Epithelial cell of prostate (primary cell): Measurements from ENCODE around the gene OVOL1.
"Not testable (repeated sequence)": the region's sequence is repeated elsewhere in the genome, so short reads cannot be mapped to it uniquely, and the experiment has no call there.

Experiments
- DNase-seq: peaks from one replicate; pipeline ENCODE4 v3.0.0-alpha.2; 2011; ENCODE audit warnings: low read depth, low spot score
- H3K27ac ChIP-seq: fragments of 450-650 bp; 2 replicates; pipeline ENCODE4 v1.5.1; 2017; ENCODE audit warnings: mild to moderate bottlenecking

OVOL1 gene

DNA sequence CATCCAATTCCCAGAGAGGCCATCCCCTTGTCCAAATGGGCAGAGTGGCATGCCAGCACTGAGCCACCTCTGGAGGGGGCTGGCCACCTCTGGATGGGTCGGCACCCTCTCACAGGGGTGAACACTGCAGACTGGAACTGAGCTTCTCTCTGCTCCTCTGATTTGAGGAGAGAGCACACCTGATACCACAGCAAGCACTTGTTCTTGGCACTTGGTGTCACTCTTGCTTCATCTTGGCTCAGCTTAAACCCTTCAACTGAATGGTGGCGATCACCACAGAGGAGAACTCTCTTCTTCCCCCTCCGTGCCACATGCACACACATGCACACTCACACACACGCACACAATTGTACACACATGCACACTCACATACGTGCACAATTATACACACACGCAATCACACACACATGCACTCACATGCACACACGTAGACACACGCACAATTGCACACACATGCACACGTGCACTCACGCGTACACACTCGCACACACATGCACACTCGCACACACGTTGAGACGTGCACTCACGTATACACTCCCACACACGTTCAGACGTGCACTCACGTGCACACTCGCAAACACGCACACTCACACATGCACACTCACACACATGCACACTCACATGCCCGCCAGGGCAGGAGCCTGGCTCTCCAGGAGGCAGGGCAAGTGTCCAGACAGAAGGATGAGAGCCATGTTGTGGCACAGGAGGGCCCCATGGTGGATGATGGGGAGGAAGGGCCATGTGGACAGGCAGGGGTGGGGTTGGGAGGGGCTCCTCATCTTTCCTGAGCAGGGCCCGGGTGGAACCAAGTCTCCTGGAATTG, 23.4 kb downstream of the OVOL1 start:
- no peak overlapping the region for H3K27ac ChIP-seq
- DNase-seq = no peak

DNA sequence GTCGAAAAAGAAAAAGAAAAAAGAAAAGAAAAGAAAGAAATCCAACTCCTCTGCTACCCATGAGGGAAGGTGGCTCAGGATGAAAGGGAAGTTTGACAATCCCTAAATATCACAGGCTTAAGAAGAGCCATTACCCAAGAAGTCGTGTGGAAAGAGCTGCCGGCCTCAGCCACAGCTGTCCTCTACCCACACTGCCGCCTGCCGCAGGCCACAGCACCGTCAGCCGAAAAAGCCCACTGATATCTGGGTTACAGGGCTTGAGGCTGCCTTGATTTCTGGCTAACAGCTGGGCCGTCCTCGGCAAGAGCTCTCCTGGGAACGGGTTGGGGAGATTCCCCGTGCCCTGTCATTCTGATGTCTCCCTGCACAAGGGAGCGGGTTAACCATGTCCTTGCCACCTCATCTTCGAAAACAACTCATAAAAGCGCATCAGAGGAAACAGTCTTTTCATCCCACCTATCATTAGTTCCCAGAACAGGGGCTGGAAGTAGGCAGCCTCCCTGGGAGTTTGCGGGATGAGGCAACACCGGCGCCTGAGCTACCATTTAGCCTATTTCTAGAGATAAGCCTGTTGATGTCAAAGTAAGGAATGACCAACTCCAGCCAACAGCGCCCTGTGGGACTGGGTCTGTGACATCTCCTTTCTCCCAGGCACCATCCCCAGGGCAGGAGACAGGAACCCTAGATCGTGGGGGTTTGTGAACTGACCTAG, 25.1 kb downstream of the OVOL1 start:
- H3K27ac ChIP-seq = no peak overlapping the region
- DNase-seq = no peak

- DNase-seq = peak; percentile 14
- H3K27ac ChIP-seq = no peak overlapping the region
These were observed 27.5 kb downstream of the OVOL1 start for GRCh38 chr11:65814131-65814985.

- H3K27ac ChIP-seq = no peak overlapping the region
- no peak for DNase-seq
These were observed 28.2 kb downstream of the OVOL1 start for GRCh38 chr11:65814986-65815565.

DNA sequence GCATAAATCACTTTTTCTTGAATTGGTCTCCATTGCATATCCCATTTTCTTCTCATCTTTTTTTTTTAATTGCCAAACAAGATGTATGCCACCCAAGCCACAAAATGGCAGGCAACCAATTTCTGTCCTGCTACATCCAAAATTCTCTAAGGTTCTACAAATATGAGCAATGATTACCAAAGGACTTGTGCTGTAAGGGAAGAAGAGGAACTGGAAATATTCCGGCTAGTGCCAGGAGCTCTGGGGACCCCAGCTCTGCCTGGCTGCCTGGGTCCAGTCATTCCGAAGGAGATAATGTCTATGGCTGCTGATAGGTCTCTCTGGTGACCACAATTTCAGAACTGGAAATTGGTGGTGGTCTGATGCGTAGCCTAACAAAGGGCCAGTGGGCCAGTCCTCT, 29.8 kb downstream of the OVOL1 start:
- peak overlapping the region; percentile 84 for H3K27ac ChIP-seq
- DNase-seq = no peak

- no peak for DNase-seq
- H3K27ac ChIP-seq = peak overlapping the region; percentile 84
These were observed 30.5 kb downstream of the OVOL1 start for GRCh38 chr11:65817312-65817834.

DNA sequence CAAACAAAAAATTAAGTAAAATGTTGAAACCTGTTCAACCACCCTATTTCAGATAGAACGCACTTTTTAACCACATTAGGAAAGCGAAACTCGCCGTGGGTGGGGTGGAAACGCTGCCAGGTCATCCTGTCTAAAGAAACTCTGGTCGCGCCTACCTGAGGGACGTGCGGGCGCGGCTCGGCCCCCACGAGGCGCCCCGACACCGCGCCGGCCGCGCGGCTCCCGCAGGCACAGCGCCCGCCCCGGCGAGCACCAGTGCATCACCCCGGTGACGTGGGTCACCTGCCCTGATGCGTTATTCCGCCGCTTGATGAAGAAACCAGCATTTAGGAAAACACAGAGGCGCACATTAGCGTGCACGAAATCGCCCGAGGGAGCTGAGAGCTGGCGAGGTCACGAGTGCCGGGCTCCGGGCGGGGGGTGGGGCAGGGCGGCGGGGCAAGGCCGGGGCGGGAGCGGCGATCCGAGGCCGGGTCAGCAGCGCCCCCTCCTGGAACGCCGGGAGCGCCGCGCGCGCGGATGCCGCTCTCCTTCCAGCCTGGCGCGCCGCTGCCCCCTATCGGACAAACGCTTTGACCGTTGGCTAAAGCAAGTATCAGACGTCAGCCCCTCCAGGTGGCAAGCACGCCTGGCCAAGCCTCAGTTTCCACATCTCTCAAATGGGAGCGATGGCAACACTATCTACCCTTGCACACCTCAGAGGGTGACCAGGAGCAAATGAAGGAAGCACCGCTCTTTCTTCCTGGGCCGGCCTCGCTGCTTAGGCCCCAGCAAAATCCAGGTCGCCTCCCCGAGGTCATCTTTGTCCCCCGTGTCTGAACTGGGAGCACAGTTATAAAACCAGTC, 31.2 kb downstream of the OVOL1 start:
- peak; percentile 53 for DNase-seq
- H3K27ac ChIP-seq = peak overlapping the region; percentile 84

DNA sequence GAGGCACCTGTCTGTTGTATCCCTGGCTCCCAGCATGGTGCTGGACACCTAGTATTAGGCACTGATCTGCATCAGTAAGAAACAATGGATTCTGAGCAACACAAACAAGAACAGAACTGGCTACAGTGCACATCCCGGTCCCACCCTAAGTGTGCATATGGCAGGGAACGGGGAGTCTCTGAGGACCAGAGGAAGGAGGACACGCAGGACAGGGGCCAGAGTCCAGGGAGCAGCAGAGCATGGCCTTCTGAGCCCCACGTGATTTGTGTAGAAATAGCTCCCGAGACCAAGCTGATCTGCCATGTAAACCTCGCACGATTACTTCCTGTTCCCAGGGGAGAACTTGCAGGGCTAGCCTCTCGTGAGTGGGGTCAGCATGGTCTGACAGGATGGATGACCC, 34.2 kb downstream of the OVOL1 start:
- H3K27ac ChIP-seq = no peak overlapping the region
- no peak for DNase-seq

DNA sequence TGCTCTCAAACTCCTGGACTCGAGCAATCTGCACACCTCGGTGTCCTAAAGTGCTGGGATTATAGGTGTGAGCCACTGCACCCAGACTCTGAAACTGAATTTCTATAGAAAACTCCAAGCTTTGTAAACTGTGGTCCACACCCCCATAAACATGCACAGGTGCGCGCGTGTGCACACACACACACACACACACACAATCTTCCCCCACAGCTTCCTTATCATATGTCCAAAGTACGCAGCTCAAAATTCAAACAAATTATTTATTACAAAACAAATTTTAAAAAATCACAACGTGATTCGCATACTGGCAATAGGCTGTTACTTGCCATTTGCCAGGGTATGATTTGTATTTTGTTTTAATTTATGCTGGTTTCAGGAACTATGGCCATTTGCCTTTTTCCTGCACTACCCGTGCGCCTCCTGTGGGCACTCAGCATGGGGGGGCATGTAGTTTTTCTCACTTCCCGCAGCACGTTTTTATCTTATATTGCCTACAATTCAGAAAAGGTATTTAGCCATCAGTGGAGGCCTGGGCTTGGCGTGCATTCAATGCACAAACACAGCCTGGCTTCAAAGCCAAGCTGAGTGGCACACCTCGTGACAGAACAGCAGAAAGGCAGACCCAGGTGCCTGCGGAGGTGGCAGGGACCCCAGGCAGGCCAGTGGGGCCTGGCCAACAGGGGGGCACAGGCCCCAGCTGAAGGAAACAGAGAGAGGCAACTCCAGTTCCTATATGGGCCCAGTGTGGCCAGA, 36.1 kb downstream of the OVOL1 start:
- no peak for DNase-seq
- no peak overlapping the region for H3K27ac ChIP-seq

- no peak overlapping the region for H3K27ac ChIP-seq
- no peak for DNase-seq
These were observed 40.3 kb downstream of the OVOL1 start for GRCh38 chr11:65826984-65827735.

DNA sequence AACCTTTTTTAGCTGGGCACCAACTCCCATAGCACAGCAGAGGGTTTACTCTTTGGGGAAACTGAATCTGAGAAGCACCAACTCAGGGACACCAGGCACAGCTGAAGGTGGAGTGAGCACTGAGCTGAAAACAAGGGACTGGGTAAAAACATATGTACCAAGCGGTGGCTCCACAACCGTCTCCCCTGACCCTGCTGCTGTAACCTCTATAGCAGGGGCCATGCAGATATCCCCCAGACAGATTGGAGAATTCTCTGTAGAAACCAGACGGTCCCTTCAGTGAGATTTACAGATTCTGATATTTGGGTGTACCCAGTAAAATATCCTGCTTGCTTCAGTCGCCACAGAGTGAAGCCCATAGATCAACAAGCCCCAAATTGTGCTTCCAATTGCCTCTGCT, 42.6 kb downstream of the OVOL1 start:
- DNase-seq = no peak
- H3K27ac ChIP-seq = no peak overlapping the region

DNA sequence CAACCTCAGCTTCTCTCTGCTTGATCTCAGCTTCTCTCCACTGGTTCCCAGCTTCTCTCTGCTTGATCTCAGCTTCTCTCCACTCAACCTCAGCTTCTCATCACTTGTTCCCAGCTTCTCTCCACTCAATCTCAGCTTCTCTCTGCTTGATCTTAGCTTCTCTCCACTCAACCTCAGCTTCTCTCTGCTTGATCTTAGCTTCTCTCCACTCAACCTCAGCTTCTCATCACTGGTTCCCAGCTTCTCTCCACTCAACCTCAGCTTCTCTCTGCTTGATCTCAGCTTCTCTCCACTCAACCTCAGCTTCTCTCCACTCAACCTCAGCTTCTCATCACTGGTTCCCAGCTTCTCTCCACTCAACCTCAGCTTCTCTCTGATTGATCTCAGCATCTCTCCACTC, 45.4 kb downstream of the OVOL1 start:
- H3K27ac ChIP-seq, DNase-seq: not testable (repeated sequence)

DNA sequence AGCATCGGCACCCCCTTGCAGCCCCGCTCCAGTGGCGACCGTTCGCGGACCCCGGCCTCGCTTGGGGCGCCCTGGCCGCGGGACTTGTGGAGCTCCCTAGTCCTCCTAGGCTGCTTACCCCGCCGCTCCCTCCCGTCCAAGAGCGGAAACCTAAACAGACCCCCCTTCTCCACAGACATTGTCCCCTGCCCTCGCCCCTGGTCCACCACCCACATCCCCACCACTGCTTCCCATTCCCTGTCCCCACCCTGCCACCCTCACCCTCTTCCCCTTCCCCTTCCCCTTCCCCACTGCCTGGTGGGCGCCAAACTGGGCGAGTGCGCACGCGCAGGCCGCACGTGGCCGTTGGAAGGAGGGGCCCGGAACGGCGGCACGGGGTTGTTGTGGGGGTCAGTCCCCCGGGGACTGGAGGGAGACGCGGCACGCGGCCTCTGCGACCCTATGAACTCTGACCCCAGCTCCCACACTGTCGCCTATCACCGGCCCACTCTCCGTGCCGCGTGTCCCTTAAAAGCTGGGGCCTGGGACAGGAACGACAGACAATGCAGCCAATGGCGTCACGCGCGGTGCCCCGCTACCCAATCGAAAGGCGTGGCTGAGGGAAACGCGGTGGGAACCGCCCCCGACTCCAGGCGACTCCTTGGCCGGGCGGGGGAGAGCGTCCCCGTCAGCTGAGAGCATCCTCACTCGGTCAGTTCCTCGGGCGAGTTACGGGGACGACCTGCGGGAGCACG, 46.6 kb downstream of the OVOL1 start, which contains the start of gene SNX32:
SNX32 (plus strand) TSS at position 667 of the 734 bp plus-strand sequence. CDS start 103 bp downstream, outside the sequence.
- peak; percentile 20 for DNase-seq
- no peak within 1 kb of the TSS for H3K27ac ChIP-seq

DNA sequence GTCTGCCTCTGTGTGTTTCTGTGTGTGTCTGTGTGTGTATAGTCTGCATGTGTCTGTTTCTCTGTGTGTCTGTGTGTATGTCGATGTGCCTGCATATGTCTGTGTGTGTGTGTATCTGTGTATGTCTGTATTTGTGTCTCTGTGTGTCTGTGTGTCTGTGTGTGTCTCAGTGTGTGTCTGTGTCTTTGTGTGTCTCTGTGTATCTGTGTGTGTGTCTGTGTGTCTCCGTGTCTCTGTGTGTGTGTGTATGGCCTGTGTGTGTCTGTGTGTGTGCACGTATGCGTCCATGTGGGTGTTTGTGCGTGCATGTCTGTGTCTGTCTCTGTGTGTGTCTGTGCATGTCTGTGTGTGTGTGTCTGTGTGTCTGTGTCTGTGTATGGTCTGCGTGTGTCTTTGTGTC, 47.3 kb downstream of the OVOL1 start:
- no peak for DNase-seq
- H3K27ac ChIP-seq = no peak overlapping the region

DNA sequence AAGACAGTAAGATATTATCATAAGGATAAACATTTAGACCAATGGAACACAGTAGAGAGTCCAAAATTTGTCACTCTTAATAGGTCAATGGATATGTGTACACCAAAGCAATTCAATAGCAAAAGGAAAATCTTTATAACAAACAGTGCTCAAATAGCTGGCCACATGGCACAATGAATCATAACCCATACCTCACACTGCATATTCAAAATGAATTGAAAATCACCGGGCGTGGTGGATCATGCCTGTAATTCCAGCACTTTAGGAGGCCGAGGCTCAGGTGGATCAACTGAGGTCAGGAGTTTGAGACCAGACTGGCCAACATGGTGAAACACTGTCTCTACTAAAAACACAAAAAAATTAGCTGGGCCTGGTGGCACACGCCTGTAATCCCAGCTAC, 55.3 kb downstream of the OVOL1 start:
- DNase-seq = no peak
- H3K27ac ChIP-seq = no peak overlapping the region

GRCh38 chr11:65843811-65844210, 56.9 kb downstream of the OVOL1 start:
- DNase-seq = no peak
- H3K27ac ChIP-seq = no peak overlapping the region

- no peak overlapping the region for H3K27ac ChIP-seq
- DNase-seq = no peak
These were observed 57.5 kb downstream of the OVOL1 start for GRCh38 chr11:65844231-65844872.
